ENCODE results near the gene EMX2.
"Not testable (repeated sequence)": the region's sequence is repeated elsewhere in the genome, so short reads cannot be mapped to it uniquely, and the experiment has no call there.

The EMX2 gene

GRCh38 chr10:117542706-117543224 lies at the start of gene EMX2:
EMX2 (plus strand) TSS chr10:117542746; CDS start chr10:117543268, 522 bp downstream.
- no peak for DNase-seq

GRCh38 chr10:117496031-117496430 lies 46.5 kb upstream of the EMX2 start:
- no peak for DNase-seq

- DNase-seq = no peak
These were observed 45.9 kb upstream of the EMX2 start for GRCh38 chr10:117496616-117497028.

- no peak for DNase-seq
These were observed 44.8 kb upstream of the EMX2 start for GRCh38 chr10:117497736-117498135.

GRCh38 chr10:117499248-117500105 lies 43.1 kb upstream of the EMX2 start:
- no peak for DNase-seq

GRCh38 chr10:117500456-117500855 lies 42.1 kb upstream of the EMX2 start:
- no peak for DNase-seq

GRCh38 chr10:117501460-117502035 lies 41.0 kb upstream of the EMX2 start:
- no peak for DNase-seq

- no peak for DNase-seq
These were observed 39.9 kb upstream of the EMX2 start for GRCh38 chr10:117502421-117503243.

- DNase-seq = peak; percentile 25
These were observed 39.0 kb upstream of the EMX2 start for GRCh38 chr10:117503244-117504205.

GRCh38 chr10:117504562-117504961 lies 38.0 kb upstream of the EMX2 start:
- no peak for DNase-seq

- not testable (repeated sequence) for DNase-seq
These were observed 35.5 kb upstream of the EMX2 start for GRCh38 chr10:117507081-117507480.

GRCh38 chr10:117509573-117509972 lies 33.0 kb upstream of the EMX2 start:
- no peak for DNase-seq

- DNase-seq = no peak
These were observed 30.8 kb upstream of the EMX2 start for GRCh38 chr10:117511601-117512390.

- DNase-seq = no peak
These were observed 27.6 kb upstream of the EMX2 start for GRCh38 chr10:117514971-117515370.

- DNase-seq = no peak
These were observed 25.9 kb upstream of the EMX2 start for GRCh38 chr10:117516681-117517080.

GRCh38 chr10:117518246-117518645 lies 24.3 kb upstream of the EMX2 start:
- DNase-seq = no peak

GRCh38 chr10:117519286-117519685 lies 23.3 kb upstream of the EMX2 start:
- no peak for DNase-seq

- DNase-seq = no peak
These were observed 22.7 kb upstream of the EMX2 start for GRCh38 chr10:117519879-117520278.

GRCh38 chr10:117530791-117531190 lies 11.8 kb upstream of the EMX2 start:
- DNase-seq = no peak

GRCh38 chr10:117531371-117532002 lies 11.1 kb upstream of the EMX2 start:
- no peak for DNase-seq

- no peak for DNase-seq
These were observed 10.6 kb upstream of the EMX2 start for GRCh38 chr10:117532003-117532385.

Data from NCI-H524 treated with DMSO at 0.1 percent for 48 hours (cell line).